Measurements from ENCODE around the gene OR6C76. TPM values are rescaled to one million over a fixed set of nuclear protein-coding genes. Genes with fewer than 3 reads are reported as not detected.
"Not testable (repeated sequence)": the region's sequence is repeated elsewhere in the genome, so short reads cannot be mapped to it uniquely, and the experiment has no call there.

OR6C76 gene
- total and polyA plus RNA-seq, 2 experiments from 2014 or later = not detected

- peak overlapping the region; percentile 15 for H3K4me3 ChIP-seq
- DNase-seq (ENCODE audit: low spot score) = peak; percentile 20
- H3K4me1 Mint-ChIP-seq = peaks cover 38% of the 10 kb centered on the region
- peaks cover 28% of the 10 kb centered on the region for H3K4me1 ChIP-seq (ENCODE audit: insufficient read depth)
- no peaks in the 10 kb centered on the region for H3K9me3 Mint-ChIP-seq
- no peaks in the 10 kb centered on the region for H3F3A ChIP-seq (replicated peaks; ENCODE audit: low read depth)
- H3K79me2 ChIP-seq (replicated peaks; ENCODE audit: insufficient read depth) = no peaks in the 10 kb centered on the region
- no peaks in the 10 kb centered on the region for H3K9me2 ChIP-seq (ENCODE audit: insufficient read depth)
- peak; percentile 73 for ATAC-seq
- no peaks in the 10 kb centered on the region for H3K27me3 ChIP-seq (ENCODE audit: insufficient read depth)
- peak overlapping the region; percentile 12; the same call in 1 of the 2 replicates for H3K27ac ChIP-seq (ENCODE audit: low read depth)
- no peaks in the 10 kb centered on the region for H4K20me1 ChIP-seq (replicated peaks; ENCODE audit: insufficient read depth)
- TF ChIP-seq STAT1 (IDR thresholded peaks at IDR 0.05; ENCODE audit: unreplicated experiment) = no peak
- TF ChIP-seq NANOG (IDR thresholded peaks at IDR 0.05; ENCODE audit: borderline replicate concordance) = peak; percentile 54
- peak overlapping the region; percentile 65 for H3K4me2 ChIP-seq
- H3K36me3 ChIP-seq (ENCODE audit: insufficient read depth) = no peaks in the 10 kb centered on the region
- no peaks in the 10 kb centered on the region for H3K36me3 Mint-ChIP-seq (ENCODE audit: low read depth)
- H3K27ac Mint-ChIP-seq = peak overlapping the region; percentile 54
- no peak overlapping the region for H2AFZ ChIP-seq
- peak overlapping the region; percentile 48 for H3K4me3 Mint-ChIP-seq
- H3K27me3 Mint-ChIP-seq (ENCODE audit: insufficient read depth, low read depth, poor library complexity) = no peaks in the 10 kb centered on the region
Measured at GRCh38 chr12:55428331-55429243, 2.5 kb downstream of the OR6C76 start.

DNA sequence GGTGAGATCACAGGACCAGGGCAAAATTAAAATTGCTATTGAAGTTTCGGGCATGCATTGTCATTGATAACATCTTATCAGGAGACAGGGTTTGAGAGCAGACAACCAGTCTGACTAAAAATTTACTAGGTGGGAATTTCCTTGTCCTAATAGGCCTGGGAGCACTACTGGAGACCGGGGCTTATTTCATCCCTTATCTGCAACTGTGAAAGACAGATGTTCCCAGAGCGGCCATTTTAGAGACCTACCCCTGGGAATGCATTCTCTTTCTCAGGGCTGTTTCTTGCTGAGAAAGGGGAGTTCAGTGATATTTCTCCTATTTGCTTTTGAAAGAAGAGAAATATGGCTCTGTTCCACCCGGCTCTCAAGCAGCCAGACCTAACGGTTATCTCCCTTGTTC is 15.2 kb downstream of the OR6C76 start:
- H3K4me3 Mint-ChIP-seq; H3K4me2 ChIP-seq; H3K79me2 ChIP-seq (replicated peaks; ENCODE audit: insufficient read depth); H3K27ac ChIP-seq (ENCODE audit: low read depth); H3K4me3 ChIP-seq; H4K20me1 ChIP-seq (replicated peaks; ENCODE audit: insufficient read depth); H3K27me3 ChIP-seq (ENCODE audit: insufficient read depth); H3K36me3 ChIP-seq (ENCODE audit: insufficient read depth); H3K4me1 ChIP-seq (ENCODE audit: insufficient read depth); H3K27ac Mint-ChIP-seq; ATAC-seq; H3K9me2 ChIP-seq (ENCODE audit: insufficient read depth); H2AFZ ChIP-seq; H3K27me3 Mint-ChIP-seq (ENCODE audit: insufficient read depth, low read depth, poor library complexity); H3K4me1 Mint-ChIP-seq; H3F3A ChIP-seq (replicated peaks; ENCODE audit: low read depth): not testable (repeated sequence)
- Mint-ChIP-seq H3K9me3 (peaks cover 19% of the 10 kb centered on the region), H3K36me3 (ENCODE audit: low read depth) (peaks cover 18% of the 10 kb centered on the region; the same call in 2 of the 3 replicates)
- peak; percentile 11 for DNase-seq (ENCODE audit: low spot score)

DNA sequence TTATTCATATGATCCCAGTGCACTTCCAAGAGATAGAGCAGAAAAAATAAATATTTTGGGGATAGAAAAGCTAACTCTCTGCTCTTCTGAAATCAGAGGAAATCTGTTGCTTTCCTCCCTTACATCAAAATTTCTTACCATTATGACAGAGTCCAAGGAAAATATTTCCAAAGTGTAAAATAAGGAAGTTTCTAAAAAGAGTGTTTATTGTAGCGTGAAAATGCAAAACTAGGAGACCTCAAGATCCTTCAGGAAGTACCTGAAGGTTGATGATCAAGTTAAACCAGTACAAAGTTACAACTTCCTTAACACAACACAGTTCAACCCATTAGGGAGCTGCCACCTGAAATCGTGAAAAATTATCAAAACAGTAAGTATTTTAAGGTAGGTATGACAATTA is 17.7 kb downstream of the OR6C76 start, which contains the start of gene OR6C2:
OR6C2 (plus strand) TSS at position 301 of the 400 bp plus-strand sequence. CDS start 8,138 bp downstream, outside the sequence.
- no peaks in the 10 kb centered on the region for H3K4me1 ChIP-seq (ENCODE audit: insufficient read depth)
- H3K4me3 Mint-ChIP-seq = no peak within 1 kb of the TSS
- peaks cover 19% of the 10 kb centered on the region for H3K9me3 Mint-ChIP-seq
- TF ChIP-seq JUNB (IDR thresholded peaks at IDR 0.05; ENCODE audit: unreplicated experiment) (no peak), ZNF331 (CRISPR knock-in tag; IDR thresholded peaks at IDR 0.05; ENCODE audit: low read depth) (no peak), ZNF462 (CRISPR knock-in tag; IDR thresholded peaks at IDR 0.05) (no peak), ETS1 (IDR thresholded peaks at IDR 0.05) (no peak), CREB1 (CRISPR knock-in tag; IDR thresholded peaks at IDR 0.05; ENCODE audit: low read depth) (no peak), EZH2 (IDR thresholded peaks at IDR 0.05; ENCODE audit: low read depth, unreplicated experiment) (no peak), NANOG (IDR thresholded peaks at IDR 0.05; ENCODE audit: borderline replicate concordance) (no peak), STAT1 (IDR thresholded peaks at IDR 0.05; ENCODE audit: unreplicated experiment) (no peak)

More for the DNA sequence above, 17.7 kb downstream of the OR6C76 start, which contains the start of gene OR6C2:
- no peaks in the 10 kb centered on the region for H3K27me3 ChIP-seq (ENCODE audit: insufficient read depth)
- H3K27ac ChIP-seq (ENCODE audit: low read depth) = no peak within 1 kb of the TSS
- no peaks in the 10 kb centered on the region for H3K27me3 Mint-ChIP-seq (ENCODE audit: insufficient read depth, low read depth, poor library complexity)
- no peak within 1 kb of the TSS for H3K4me3 ChIP-seq
- no peaks in the 10 kb centered on the region for H3K79me2 ChIP-seq (replicated peaks; ENCODE audit: insufficient read depth)
- 0 out of 2 replicates have a peak within 1 kb of the TSS, but pooled peaks have one; percentile 11 for H2AFZ ChIP-seq
- no peaks in the 10 kb centered on the region for H3K36me3 ChIP-seq (ENCODE audit: insufficient read depth)
- no peaks in the 10 kb centered on the region for H4K20me1 ChIP-seq (replicated peaks; ENCODE audit: insufficient read depth)
- H3K9me2 ChIP-seq (ENCODE audit: insufficient read depth) = no peaks in the 10 kb centered on the region
- no peaks in the 10 kb centered on the region for H3K4me1 Mint-ChIP-seq
- DNase-seq (ENCODE audit: low spot score) = no peak
- H3K4me2 ChIP-seq = no peak within 1 kb of the TSS
- H3F3A ChIP-seq (replicated peaks; ENCODE audit: low read depth) = no peaks in the 10 kb centered on the region
- no peak for ATAC-seq
- H3K36me3 Mint-ChIP-seq (ENCODE audit: low read depth) = peaks cover 11% of the 10 kb centered on the region; the same call in 2 of the 3 replicates
- H3K27ac Mint-ChIP-seq = no peak within 1 kb of the TSS

All from GM23338 (cell line).